ENCODE results near the gene PCGF3. TPM values are rescaled to one million over a fixed set of nuclear protein-coding genes. Genes with fewer than 3 reads are reported as not detected.

PCGF3 gene
- total and polyA plus RNA-seq, 9 of the 15 experiments (the other 6 are each of a cell fraction or from before 2014, with no cell fraction given): 2.6 to 46.1 (median 20.3) TPM

DNA sequence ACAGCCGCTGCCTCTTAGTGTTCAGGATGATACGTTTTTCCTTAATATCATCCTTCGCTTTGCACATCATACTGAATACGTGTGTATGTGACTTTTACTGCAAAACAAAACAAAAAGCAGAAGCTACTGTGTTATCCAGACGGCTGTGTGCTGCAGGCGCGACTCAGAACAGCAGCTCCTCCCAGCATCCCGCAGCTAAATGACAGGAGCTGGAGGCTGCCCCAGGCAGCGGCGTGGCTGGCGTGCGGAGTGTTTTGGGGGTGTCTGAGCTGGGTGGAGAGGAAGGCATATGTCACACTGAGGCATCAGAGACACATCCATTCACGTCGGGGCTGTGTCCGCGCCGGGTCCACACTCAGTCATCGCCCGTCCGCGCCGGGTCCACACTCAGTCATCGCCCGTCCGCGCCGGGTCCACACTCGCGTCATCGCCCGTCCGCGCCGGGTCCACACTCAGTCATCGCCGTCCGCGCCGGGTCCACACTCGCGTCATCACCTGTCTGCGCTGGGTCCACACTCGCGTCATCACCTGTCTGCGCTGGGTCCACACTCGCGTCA is 16.6 kb downstream of the PCGF3 start:
- Histone ChIP-seq H3K9me3 (replicated peaks; ENCODE audit: control insufficient read depth, insufficient read depth, low read depth, low read length) (peaks cover 1% of the 10 kb centered on the region), H3K9me1 (ENCODE audit: control insufficient read depth, insufficient read depth, low read length) (no peaks in the 10 kb centered on the region), H3K4me2 (ENCODE audit: insufficient read depth, low read length) (no peak overlapping the region), H3K4me1 (replicated peaks in 1 of 2; ENCODE audit: control insufficient read depth in 2 of 2, insufficient read depth in 2 of 2, low read length in 2 of 2) (peaks cover 12 to 65% of the 10 kb centered on the region in 2 experiments), H3K79me2 (ENCODE audit: control insufficient read depth, insufficient read depth, low read length) (peaks cover 68% of the 10 kb centered on the region), H2AFZ (ENCODE audit: low read depth, low read length) (no peak overlapping the region), H4K20me1 (replicated peaks; ENCODE audit: control insufficient read depth, insufficient read depth, low read length) (no peaks in the 10 kb centered on the region; the same call in 1 of the 2 replicates), H3K4me3 (no peak overlapping the region), H3K27ac (ENCODE audit: extremely low read depth, low read depth, low read length) (no peak overlapping the region), H3K9ac (ENCODE audit: insufficient read depth in 1 of 2, low read depth in 2 of 2, low read length in 2 of 2) (no peak overlapping the region), H3K27me3 (ENCODE audit: control insufficient read depth in 2 of 2, insufficient read depth in 2 of 2, low read length in 2 of 2) (no peaks in the 10 kb centered on the region), H3K36me3 (ENCODE audit: control insufficient read depth, insufficient read depth, low read length) (peaks cover 16% of the 10 kb centered on the region; the same call in 2 of the 3 replicates)
- CTCF ChIA-PET (ENCODE audit: low intra/inter-chr PET ratio): no interaction called here
- ATAC-seq (no peak), DNase-seq (ENCODE audit: extremely low read depth in 1 of 4, low spot score in 3 of 4) (no peak), FAIRE-seq (no peak)
- TF ChIP-seq ZNF76 (CRISPR knock-in tag; IDR thresholded peaks at IDR 0.05; ENCODE audit: borderline replicate concordance) (no peak), TEAD4 (IDR thresholded peaks at IDR 0.05; ENCODE audit: low read length) (no peak), TEAD4 (CRISPR knock-in tag; IDR thresholded peaks at IDR 0.05; ENCODE audit: borderline replicate concordance) (no peak), E2F3 (CRISPR knock-in tag; IDR thresholded peaks at IDR 0.05) (no peak), CREM (IDR thresholded peaks at IDR 0.05; ENCODE audit: low read depth) (no peak), ZNF124 (CRISPR knock-in tag; IDR thresholded peaks at IDR 0.05) (no peak), ZNF695 (CRISPR knock-in tag; IDR thresholded peaks at IDR 0.05) (no peak), NEUROD1 (IDR thresholded peaks at IDR 0.05; ENCODE audit: borderline replicate concordance, low read depth, low read length, partially characterized antibody) (no peak), MEIS2 (IDR thresholded peaks at IDR 0.05; ENCODE audit: partially characterized antibody) (no peak), NFATC3 (IDR thresholded peaks at IDR 0.05) (no peak), ZNF253 (CRISPR knock-in tag; conservative IDR thresholded peaks at IDR 0.05) (no peak), TARDBP (IDR thresholded peaks at IDR 0.05) (no peak), TFAM (CRISPR knock-in tag; conservative IDR thresholded peaks at IDR 0.05) (no peak), THAP12 (CRISPR knock-in tag; IDR thresholded peaks at IDR 0.05) (no peak), POLR3G (IDR thresholded peaks at IDR 0.05; ENCODE audit: extremely low read depth, insufficient read length, insufficient replicate concordance) (no peak)
- TF ChIP-seq, protein P1, sequence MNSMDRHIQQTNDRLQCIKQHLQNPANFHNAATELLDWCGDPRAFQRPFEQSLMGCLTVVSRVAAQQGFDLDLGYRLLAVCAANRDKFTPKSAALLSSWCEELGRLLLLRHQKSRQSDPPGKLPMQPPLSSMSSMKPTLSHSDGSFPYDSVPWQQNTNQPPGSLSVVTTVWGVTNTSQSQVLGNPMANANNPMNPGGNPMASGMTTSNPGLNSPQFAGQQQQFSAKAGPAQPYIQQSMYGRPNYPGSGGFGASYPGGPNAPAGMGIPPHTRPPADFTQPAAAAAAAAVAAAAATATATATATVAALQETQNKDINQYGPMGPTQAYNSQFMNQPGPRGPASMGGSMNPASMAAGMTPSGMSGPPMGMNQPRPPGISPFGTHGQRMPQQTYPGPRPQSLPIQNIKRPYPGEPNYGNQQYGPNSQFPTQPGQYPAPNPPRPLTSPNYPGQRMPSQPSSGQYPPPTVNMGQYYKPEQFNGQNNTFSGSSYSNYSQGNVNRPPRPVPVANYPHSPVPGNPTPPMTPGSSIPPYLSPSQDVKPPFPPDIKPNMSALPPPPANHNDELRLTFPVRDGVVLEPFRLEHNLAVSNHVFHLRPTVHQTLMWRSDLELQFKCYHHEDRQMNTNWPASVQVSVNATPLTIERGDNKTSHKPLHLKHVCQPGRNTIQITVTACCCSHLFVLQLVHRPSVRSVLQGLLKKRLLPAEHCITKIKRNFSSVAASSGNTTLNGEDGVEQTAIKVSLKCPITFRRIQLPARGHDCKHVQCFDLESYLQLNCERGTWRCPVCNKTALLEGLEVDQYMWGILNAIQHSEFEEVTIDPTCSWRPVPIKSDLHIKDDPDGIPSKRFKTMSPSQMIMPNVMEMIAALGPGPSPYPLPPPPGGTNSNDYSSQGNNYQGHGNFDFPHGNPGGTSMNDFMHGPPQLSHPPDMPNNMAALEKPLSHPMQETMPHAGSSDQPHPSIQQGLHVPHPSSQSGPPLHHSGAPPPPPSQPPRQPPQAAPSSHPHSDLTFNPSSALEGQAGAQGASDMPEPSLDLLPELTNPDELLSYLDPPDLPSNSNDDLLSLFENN (IDR thresholded peaks at IDR 0.05; ENCODE audit: low read depth in 2 of 2, low read length in 2 of 2): no peak
- BruUV-seq (replicated peaks): no TSS peak
- 97% methylated on average over 12 of the region's 47 CpGs for WGBS (ENCODE audit: insufficient coverage, low coverage, missing lambda C conversion rate)
- intact Hi-C loops (cut with micrococcal nuclease) (no loop called here), in situ Hi-C loops (cut with MboI) (no loop called here)
- POLR2A ChIA-PET: no interaction called here

Measured in K562 (cell line).